Cardiac muscle cell (in vitro differentiated cells and primary cell): ENCODE data around the gene CYSTM1. TPM values are rescaled to one million over a fixed set of nuclear protein-coding genes. Genes with fewer than 3 reads are reported as not detected.
A peak's percentile ranks its signal among the peaks of the same experiment; 100 is the strongest.

Experiments
- DNase-seq, 2 donors: peaks; one replicate each; pipeline versions ENCODE4 v3.0.0 to v3.0.0-alpha.2; 2010 to 2017; ENCODE audit warnings: low read depth in 1 of 2, low spot score in 1 of 2
- H3K27ac ChIP-seq: fragments of 200-600 bp; sonication (generic); 2 replicates; pipeline ENCODE4 v1.5.1; 2016
- H3K27me3 ChIP-seq: fragments of 200-600 bp; sonication (generic); 2 replicates; pipeline ENCODE4 v1.6.0; 2016; ENCODE audit warnings: control low read depth
- H3K36me3 ChIP-seq: fragments of 200-600 bp; sonication (generic); 2 replicates; pipeline ENCODE4 v1.5.1; 2016; ENCODE audit warnings: control low read depth
- H3K4me1 ChIP-seq: fragments of 200-600 bp; sonication (generic); 2 replicates; pipeline ENCODE4 v1.8.1; 2017; ENCODE audit warnings: low read depth, mild to moderate bottlenecking, mixed run types
- H3K4me3 ChIP-seq: fragments of 200-600 bp; sonication (generic); 2 replicates; pipeline ENCODE4 v1.5.1; 2016; ENCODE audit warnings: mild to moderate bottlenecking
- H3K9me3 ChIP-seq: fragments of 200-600 bp; sonication (generic); 2 replicates; pipeline ENCODE4 v1.5.1; 2017; ENCODE audit warnings: low read depth, mild to moderate bottlenecking, control low read depth
- polyA plus RNA-seq: library from polyadenylated mRNA; unstranded; fragments of >200 nt; fragmentation: Nextera tagmentation; extraction: Ambion mirVana; gene quantifications from 2 replicates; pipeline ENCODE4 v1.2.1, GENCODE V29; 2016
- total RNA-seq: library from RNA; depleted of rRNA; stranded (reverse); fragments of >200 nt; gene quantifications from 2 replicates; pipeline ENCODE4 v1.2.3, GENCODE V29; 2016
- TF ChIP-seq, protein P1 (sequence below): IDR thresholded peaks from 2 replicates; pipeline ENCODE4 v1.5.1; 2012; ENCODE audit warnings: low read depth, mild to moderate bottlenecking, low read length

CYSTM1 gene
- total and polyA plus RNA-seq, 2 experiments from 2014 or later = 31.8 to 83.7 TPM

GRCh38 chr5:140181525-140181924, 6.5 kb downstream of the CYSTM1 start:
- TF ChIP-seq, protein P1, sequence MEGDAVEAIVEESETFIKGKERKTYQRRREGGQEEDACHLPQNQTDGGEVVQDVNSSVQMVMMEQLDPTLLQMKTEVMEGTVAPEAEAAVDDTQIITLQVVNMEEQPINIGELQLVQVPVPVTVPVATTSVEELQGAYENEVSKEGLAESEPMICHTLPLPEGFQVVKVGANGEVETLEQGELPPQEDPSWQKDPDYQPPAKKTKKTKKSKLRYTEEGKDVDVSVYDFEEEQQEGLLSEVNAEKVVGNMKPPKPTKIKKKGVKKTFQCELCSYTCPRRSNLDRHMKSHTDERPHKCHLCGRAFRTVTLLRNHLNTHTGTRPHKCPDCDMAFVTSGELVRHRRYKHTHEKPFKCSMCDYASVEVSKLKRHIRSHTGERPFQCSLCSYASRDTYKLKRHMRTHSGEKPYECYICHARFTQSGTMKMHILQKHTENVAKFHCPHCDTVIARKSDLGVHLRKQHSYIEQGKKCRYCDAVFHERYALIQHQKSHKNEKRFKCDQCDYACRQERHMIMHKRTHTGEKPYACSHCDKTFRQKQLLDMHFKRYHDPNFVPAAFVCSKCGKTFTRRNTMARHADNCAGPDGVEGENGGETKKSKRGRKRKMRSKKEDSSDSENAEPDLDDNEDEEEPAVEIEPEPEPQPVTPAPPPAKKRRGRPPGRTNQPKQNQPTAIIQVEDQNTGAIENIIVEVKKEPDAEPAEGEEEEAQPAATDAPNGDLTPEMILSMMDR = no peak
- no peaks in the 10 kb centered on the region for H3K27me3 ChIP-seq
- H3K27ac ChIP-seq = no peak overlapping the region
- H3K4me3 ChIP-seq = no peak overlapping the region
- H3K36me3 ChIP-seq = no peaks in the 10 kb centered on the region
- H3K4me1 ChIP-seq = peaks cover 18% of the 10 kb centered on the region
- H3K9me3 ChIP-seq = no peaks in the 10 kb centered on the region
- no peak for DNase-seq

DNA sequence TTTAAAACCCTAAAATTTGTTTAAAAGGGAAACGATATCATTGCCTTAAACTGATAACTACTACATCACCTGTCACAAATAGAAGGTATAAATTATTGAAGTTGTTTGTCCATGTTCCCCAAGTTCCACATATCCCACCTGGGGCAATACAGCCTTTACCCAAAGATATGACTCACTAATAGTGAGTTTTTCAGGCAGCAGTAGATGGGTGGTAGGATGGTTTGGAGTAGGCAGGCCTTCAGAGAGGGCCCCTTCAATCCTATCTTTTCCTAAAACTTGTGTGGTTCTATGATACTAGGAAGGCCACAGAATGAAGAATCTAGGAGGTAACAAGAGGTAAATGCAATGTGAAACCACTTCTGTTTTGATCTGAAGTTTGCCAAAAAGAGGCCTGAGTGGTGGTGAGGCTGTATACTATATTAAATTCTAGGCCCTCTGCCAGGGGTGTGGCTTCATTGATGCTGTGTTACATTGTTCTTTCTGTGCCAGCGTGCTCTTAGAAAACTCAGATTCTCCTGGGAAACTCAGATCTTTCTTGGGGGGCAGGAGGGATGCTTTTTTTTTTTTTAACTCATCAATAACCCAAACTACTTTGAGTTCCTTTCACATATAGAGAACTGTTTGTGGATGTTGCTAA, 7.2 kb downstream of the CYSTM1 start:
- Histone ChIP-seq H3K27me3 (no peaks in the 10 kb centered on the region), H3K4me3 (no peak overlapping the region), H3K27ac (peak overlapping the region; percentile 64), H3K4me1 (peaks cover 18% of the 10 kb centered on the region), H3K9me3 (no peaks in the 10 kb centered on the region), H3K36me3 (no peaks in the 10 kb centered on the region)
- DNase-seq = peak in 1 of 2 donors; percentile 57
- TF ChIP-seq, protein P1 = no peak

DNA sequence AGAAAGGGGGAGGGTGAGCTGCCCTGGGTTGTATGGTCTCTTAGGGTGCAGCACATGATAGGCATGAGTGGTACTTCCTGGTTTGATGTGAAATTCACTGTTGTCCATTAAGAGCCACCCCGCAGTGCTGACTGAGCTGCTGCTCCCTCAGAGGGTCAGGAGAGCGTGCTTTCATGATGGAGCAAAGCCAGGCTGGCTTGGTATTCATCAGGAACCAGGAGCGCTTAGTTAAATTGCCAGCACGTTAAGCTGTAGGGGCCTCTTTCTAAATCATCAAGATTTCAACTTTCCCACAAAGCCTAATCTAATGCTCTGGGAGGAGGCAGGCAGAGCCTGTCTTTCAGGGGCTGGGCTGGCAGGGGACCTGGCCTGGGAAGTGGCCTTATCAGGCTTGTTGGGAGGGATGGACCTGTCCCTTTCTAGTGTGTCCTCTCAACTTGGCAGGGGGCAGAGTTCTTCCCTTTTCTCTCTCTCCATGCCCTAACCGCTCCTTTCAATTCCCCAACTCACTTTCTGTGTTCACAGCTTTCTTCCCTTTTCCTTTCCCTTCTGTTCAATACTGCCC, 7.9 kb downstream of the CYSTM1 start:
- Histone ChIP-seq H3K9me3 (no peaks in the 10 kb centered on the region), H3K36me3 (no peaks in the 10 kb centered on the region), H3K27ac (peak overlapping the region; percentile 64), H3K4me3 (no peak overlapping the region), H3K27me3 (no peaks in the 10 kb centered on the region), H3K4me1 (peaks cover 18% of the 10 kb centered on the region)
- TF ChIP-seq, protein P1 = no peak
- DNase-seq = peak; percentile 54 to 64

- Histone ChIP-seq H3K27ac (no peak overlapping the region), H3K4me1 (peaks cover 25% of the 10 kb centered on the region), H3K9me3 (no peaks in the 10 kb centered on the region), H3K27me3 (no peaks in the 10 kb centered on the region), H3K36me3 (no peaks in the 10 kb centered on the region), H3K4me3 (no peak overlapping the region)
- no peak for DNase-seq
- TF ChIP-seq, protein P1 = no peak
Measured at GRCh38 chr5:140185409-140185808, 10.4 kb downstream of the CYSTM1 start.

DNA sequence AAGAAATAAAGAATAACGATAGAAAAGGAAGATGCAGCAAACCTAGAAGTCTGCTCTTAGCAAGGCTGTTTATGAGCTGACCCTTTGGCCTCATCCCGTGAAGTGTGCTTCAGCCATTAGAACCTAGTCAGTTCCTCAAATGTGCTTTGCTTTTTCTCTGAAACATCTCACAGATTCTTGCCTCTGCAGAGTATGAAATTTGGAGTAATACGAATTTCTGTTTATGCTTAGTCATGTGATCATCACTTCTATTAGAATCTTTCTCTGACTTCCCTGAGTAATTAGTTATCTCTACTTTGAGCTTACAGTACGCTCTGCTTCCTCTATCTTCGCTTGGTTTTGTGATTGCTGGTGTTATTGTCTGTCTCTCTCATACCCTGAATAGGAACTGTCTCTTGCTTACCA, 11.3 kb downstream of the CYSTM1 start:
- DNase-seq = no peak
- no peaks in the 10 kb centered on the region for H3K27me3 ChIP-seq
- no peaks in the 10 kb centered on the region for H3K9me3 ChIP-seq
- no peaks in the 10 kb centered on the region for H3K36me3 ChIP-seq
- H3K27ac ChIP-seq = no peak overlapping the region
- H3K4me3 ChIP-seq = no peak overlapping the region
- H3K4me1 ChIP-seq = peaks cover 33% of the 10 kb centered on the region
- TF ChIP-seq, protein P1 = no peak
